Measurements from ENCODE around the gene MRPL2.
A peak's percentile ranks its signal among the peaks of the same experiment; 100 is the strongest.
"Not testable (repeated sequence)": the region's sequence is repeated elsewhere in the genome, so short reads cannot be mapped to it uniquely, and the experiment has no call there.

Gene MRPL2

DNA sequence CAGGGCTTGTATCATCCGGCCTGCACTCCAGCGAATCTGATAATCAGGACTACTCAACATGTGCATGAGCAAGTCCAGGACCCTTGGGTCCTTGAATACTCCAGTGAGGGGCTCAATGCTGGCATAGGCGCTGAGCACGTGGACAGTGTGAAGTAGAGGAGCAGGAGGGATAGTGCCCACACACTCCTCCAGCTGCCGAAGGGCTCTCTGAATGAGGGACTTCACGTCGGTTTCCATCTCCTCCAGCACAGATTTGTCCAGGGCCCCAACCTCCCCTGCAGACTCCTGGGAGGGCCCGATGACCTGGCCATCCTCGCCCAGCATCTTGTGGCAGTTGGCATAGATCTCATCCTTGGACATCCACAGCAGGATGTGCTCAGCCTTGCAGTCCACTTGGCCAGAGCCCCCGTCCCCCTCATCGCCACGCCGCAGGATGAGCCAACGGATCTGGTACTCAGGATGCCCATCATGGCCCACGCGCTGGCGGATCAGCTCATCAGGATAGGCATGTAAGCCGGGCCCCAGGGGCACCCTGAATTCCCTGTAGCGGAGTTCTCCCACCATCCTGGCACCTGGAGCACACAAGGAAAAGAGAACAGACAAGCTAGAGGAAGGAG, 6.9 kb downstream of the MRPL2 start:
- no peak for DNase-seq

- no peak for DNase-seq
Measured at GRCh38 chr6:43050981-43051380, 8.3 kb downstream of the MRPL2 start.

GRCh38 chr6:43047998-43048397, 11.2 kb downstream of the MRPL2 start:
- no peak for DNase-seq

- DNase-seq = no peak
Measured at GRCh38 chr6:43045371-43045930, 13.8 kb downstream of the MRPL2 start.

DNA sequence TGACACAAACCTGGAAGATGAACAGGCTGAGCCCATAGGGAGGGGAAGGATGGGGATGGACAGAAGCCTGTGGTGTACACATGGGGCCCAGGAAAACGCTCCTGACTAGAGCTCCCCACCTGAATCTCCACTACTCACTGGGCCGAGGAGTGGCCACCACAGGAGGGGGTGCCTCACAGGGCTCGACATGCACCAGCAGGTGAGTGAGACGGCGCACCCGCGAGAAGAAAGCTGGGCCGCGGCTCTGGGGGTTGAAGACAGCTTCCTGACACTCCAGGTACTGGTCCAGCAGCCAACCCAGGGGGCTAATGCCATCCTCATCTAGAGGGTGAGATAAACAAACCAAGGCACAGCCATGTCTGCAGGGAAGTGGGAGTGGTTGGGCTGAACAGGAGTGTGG, 15.9 kb downstream of the MRPL2 start:
- no peak for DNase-seq

DNA sequence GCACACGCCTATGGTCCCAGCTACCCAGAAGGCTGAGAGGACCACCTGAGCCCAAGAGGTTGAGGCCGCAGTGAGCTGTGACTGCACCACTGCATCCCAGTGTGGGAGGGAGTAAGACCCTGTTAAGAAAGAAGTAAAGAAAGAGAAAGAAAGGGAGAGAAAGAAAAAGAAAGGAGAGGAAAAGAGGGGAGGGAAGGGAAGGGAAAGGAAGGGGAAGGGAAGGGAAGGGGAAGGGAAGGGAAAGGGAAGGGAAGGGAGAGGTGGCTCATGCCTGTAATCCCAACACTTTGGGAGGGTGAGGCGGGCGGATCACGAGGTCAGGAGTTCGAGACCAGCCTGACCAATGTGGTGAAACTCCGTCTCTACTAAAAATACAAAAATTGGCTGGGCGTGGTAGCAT, 17.8 kb downstream of the MRPL2 start:
- DNase-seq = not testable (repeated sequence)

DNA sequence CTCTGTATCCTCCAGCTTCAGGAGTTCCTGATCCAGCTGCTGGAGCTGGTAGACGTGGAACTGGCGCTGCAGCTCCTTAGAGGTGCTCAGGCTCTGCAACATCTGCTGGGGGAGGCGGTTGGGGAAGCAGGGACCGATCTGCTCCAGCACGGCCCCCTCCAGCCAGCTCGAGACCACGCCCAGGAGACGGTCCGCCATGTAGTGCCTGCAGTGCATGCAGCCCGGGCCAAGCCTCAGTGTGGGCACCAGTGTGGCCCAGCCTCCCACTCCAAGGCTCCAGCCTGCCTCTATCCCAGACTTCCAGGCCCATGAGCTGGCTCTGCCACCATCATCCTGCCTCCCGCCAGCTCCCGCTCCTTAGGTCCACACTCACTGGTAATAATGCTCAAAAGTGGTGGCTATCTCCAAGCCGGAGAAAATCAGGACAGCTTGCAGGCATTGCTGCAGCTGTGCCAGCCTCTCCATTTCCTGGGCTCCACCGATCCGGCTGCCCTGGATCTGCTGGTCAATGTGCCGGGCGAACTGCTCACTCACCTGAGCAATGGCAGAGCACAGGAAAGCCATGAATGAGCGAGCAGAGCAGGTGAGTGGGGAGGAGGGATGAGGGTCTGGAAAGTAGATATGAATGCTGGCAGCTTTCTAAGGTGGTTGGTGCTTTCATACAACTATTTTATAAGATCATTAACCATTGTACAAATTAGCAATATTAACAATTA, 18.5 kb downstream of the MRPL2 start:
- no peak for DNase-seq

DNA sequence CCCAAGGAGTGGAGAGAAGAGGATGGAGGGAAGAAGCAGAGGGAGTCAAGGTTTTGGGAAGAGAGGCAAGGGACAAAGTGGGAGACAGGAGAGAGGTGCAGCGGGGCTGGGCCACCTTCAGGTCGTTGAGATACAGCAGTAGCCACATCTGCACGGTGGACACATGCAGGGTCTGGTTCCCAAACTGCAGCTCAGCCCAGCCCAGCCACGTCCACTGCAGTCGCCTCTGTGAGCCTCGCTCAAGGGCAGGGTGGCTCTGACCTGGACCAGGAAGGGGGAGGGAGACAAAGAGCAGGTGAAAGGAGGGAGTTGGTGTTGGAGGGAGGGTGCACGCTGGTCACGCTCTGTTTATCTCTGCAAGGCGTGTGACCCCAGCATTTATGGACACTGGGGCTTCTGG, 20.5 kb downstream of the MRPL2 start:
- no peak for DNase-seq

- no peak for DNase-seq
Measured at GRCh38 chr6:43037706-43038105, 21.5 kb downstream of the MRPL2 start.

DNA sequence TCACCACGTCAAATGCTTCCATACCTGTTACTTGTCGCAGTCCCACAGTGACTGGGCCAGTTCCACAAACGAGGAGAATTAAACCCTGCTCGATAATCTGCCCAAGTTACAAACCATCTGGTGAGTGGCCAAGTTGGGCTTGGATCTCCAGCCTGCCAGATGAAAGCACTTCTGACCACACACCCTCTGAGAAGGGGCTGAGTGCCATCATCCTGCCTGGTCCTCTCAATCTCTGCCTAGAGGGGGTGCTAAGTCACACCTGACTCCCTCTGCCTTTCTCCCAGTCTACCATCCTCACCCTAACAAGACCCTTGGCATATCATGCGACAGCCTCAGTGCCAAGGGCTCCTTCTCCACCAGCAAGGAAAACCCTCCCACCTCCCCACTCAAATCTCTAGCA, 22.0 kb downstream of the MRPL2 start:
- DNase-seq = no peak

DNA sequence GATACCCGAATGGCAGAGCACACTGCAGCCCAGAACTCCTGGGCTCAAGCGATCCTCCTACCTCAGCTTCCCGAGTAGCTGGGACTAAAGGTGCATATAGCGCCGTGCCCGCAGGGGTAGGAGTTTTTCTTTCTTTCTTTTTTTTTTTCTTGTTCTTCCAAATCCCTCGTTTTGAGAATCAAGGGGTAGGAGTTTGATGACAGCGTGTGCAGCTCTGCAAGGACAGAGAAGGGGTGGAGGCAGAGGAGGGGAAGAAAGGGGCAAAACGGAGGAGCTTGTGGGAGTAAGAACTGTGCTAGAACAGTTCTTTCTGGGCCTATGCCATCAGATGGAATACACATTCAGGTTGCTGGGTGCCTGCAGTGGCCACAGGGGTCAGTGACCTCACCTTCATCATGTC, 22.5 kb downstream of the MRPL2 start:
- DNase-seq = no peak

DNA sequence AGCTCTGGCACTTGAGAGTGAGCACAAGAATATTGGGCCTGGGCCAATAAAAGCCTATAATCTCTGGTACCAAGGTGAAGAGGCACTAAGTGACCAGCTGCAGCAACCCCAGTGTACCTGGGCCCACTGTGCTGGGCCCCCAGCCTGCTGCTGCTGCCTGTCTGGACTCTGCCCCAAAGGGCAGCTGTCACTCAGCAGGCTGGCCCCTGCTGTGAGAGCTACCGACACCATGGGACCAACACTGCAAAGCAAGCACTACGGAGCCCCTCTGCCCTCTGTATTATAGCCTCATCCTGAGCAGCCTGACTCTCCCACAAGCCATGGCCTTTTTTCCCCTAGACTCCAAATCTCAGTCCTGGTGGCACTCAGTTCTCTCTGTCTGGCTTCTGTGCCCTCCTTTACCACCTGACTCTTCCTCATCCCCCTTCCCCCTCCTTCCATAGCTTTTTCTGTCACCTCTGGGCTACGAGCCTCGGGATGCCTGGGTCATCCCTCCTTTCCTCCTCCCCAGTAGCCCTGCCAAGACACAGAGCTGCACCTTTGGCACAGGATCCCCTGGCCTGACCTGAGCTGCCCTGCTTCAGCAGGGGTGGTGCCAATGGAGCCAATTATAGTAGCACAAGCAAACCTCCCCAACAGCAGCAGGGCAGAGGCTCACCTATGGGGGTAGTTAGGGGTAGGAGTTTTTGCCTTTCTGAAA, 23.6 kb downstream of the MRPL2 start:
- DNase-seq = no peak

GRCh38 chr6:43034190-43034525, 25.1 kb downstream of the MRPL2 start:
- no peak for DNase-seq

GRCh38 chr6:43033496-43034189, 25.6 kb downstream of the MRPL2 start:
- DNase-seq = no peak

GRCh38 chr6:43032326-43032725, 26.9 kb downstream of the MRPL2 start:
- DNase-seq = no peak

DNA sequence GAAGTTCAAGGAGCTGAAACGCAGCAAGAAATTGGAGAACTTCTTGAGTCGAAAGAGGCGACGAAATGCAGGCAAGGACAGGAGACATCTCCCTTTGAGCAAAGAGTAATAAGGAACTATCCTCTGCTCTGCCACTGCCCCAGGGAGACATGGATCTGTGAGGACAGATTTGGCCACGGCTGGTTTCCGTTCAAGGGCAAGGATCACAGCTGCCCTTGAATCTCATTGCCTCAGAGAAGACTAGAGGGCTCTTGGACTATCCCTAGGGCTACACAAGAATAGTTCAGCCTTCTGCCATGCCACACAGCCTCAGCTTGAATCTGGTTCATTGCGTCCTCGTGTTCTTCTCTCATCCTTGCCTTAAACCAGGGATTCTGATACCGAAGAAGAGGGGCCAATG, 30.1 kb downstream of the MRPL2 start:
- no peak for DNase-seq

- DNase-seq = no peak
Measured at GRCh38 chr6:43026365-43026764, 32.9 kb downstream of the MRPL2 start.

- no peak for DNase-seq
Measured at GRCh38 chr6:43024436-43024835, 34.8 kb downstream of the MRPL2 start.

DNA sequence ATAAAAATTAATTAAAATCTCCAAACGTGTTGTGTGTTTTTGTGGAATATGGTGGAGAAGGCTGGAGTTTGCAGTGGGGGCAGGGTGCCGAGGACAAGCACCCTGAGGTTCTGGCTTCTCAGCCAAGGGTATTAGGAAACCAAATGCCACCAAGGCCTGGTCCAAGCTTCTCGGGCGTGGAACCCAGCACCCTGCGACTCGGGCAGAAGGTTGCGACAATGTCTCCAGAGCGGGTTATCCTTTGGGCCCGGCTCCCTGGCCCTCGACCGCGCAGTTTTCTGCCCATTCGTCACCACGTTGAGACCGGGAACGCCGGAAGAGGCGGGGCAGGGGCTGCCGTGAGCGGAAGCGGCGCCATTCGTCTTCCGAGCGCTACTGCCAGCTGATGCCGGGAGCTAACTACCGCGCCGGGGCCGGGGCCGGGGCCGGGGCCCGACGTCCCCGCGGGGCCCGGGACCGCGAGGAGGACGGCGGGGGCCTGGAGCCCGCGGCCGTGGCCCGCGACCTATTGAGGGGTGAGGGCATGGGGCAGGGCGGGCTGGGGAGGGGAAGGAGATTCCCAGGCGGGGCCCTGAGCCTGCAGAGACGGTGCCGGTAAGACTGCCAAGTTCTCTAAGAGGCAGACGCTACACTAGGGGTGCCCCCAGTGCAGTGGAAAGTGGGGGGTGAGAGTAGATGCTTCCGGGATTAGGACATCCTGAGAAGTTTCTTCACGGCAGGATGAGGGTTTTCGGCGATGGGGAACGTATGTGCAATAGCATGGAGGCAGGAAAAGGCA, 37.8 kb downstream of the MRPL2 start, which contains the start of gene RRP36:
RRP36 (plus strand) TSS at position 354 of the 778 bp plus-strand sequence; CDS start at position 386, 32 bp downstream.
- peak; percentile 90 for DNase-seq

DNA sequence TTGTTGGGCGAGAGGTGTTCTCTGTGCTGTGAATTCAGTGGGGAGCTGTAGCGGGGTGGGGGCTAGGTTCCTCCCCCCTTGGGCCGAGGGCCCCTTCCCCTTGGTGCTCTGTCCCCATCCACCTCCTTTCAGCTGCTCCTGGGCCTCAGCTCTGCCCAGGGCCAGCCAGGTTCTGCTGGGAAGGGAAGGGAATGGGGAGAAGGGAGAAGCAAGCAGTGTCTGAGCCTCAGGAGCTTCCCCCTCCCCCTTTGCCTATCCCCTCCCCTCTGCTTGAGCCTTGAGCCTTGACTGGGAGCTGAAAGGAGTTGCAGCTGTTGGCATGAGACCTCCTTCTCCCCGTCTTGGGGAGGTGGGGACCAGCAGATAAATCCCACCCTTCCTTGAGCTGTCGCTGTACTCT, 38.4 kb downstream of the MRPL2 start:
- DNase-seq = no peak

GRCh38 chr6:43020052-43020705, 39.1 kb downstream of the MRPL2 start:
- DNase-seq = no peak

DNA sequence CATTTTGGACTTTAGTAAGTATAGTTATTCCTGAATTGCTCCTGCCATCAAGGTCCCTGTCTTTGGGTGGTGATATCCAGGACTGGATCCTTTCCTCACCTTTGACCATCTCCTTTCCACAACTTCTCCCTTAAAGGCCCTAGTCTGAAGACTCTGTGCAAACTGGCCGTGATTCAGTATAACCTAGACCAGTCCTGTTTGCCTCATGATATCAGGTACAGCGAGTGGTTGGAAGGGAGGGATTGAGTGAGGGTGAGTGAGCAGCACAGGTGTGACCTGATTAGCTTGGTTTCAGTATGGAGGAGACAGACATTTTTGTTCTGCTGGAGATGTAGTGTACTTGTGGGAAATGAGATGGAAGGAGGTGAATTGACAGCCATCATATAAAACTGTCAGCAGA, 40.1 kb downstream of the MRPL2 start:
- DNase-seq = no peak
